ENCODE measurements around the gene SMARCD2.
"Not testable (repeated sequence)": the region's sequence is repeated elsewhere in the genome, so short reads cannot be mapped to it uniquely, and the experiment has no call there.

The SMARCD2 gene

GRCh38 chr17:63842540-63843386 lies at the start of gene SMARCD2:
Gene SMARCD2 (minus strand): TSS chr17:63842685. CDS start chr17:63842674, 11 bp downstream.
- peak; percentile 98 for DNase-seq (ENCODE audit: low spot score)
- in situ Hi-C loops (cut with MboI; ENCODE audit: low sequenced_read_pairs, unreplicated experiment), result no loop called here

GRCh38 chr17:63889026-63889848 lies 46.8 kb upstream of the SMARCD2 start:
- DNase-seq (ENCODE audit: low spot score); in situ Hi-C loops (cut with MboI; ENCODE audit: low sequenced_read_pairs, unreplicated experiment): not testable (repeated sequence)
- peak; percentile 43 for TF ChIP-seq CTCF (IDR thresholded peaks at IDR 0.05; ENCODE audit: borderline replicate concordance, control extremely low read depth, extremely low read depth, insufficient read depth, missing control alignments)

More at GRCh38 chr17:63842540-63843386, at the start of gene SMARCD2:
- TF ChIP-seq CTCF (IDR thresholded peaks at IDR 0.05; ENCODE audit: borderline replicate concordance, control extremely low read depth, extremely low read depth, insufficient read depth, missing control alignments), result no peak

- in situ Hi-C loops (cut with MboI; ENCODE audit: low sequenced_read_pairs, unreplicated experiment); DNase-seq (ENCODE audit: low spot score): not testable (repeated sequence)
These were observed 42.6 kb upstream of the SMARCD2 start for GRCh38 chr17:63885119-63885518.

GRCh38 chr17:63882626-63883126 lies 40.2 kb upstream of the SMARCD2 start:
- in situ Hi-C loops (cut with MboI; ENCODE audit: low sequenced_read_pairs, unreplicated experiment); DNase-seq (ENCODE audit: low spot score): not testable (repeated sequence)

GRCh38 chr17:63881935-63882601 lies 39.6 kb upstream of the SMARCD2 start, which contains the start of gene GH2:
Gene GH2 (minus strand): TSS chr17:63881944. CDS start chr17:63881801, 143 bp downstream.
- in situ Hi-C loops (cut with MboI; ENCODE audit: low sequenced_read_pairs, unreplicated experiment), result no loop called here
- TF ChIP-seq CTCF (IDR thresholded peaks at IDR 0.05; ENCODE audit: borderline replicate concordance, control extremely low read depth, extremely low read depth, insufficient read depth, missing control alignments), result peak; percentile 73
- peak; percentile 86 for DNase-seq (ENCODE audit: low spot score)

- DNase-seq (ENCODE audit: low spot score); in situ Hi-C loops (cut with MboI; ENCODE audit: low sequenced_read_pairs, unreplicated experiment): not testable (repeated sequence)
These were observed 38.9 kb upstream of the SMARCD2 start for GRCh38 chr17:63881337-63881736.

GRCh38 chr17:63880706-63881105 lies 38.2 kb upstream of the SMARCD2 start:
- no peak for TF ChIP-seq CTCF (IDR thresholded peaks at IDR 0.05; ENCODE audit: borderline replicate concordance, control extremely low read depth, extremely low read depth, insufficient read depth, missing control alignments)
- in situ Hi-C loops (cut with MboI; ENCODE audit: low sequenced_read_pairs, unreplicated experiment), result no loop called here
- DNase-seq (ENCODE audit: low spot score), result no peak

GRCh38 chr17:63878413-63878812 lies 35.9 kb upstream of the SMARCD2 start:
- in situ Hi-C loops (cut with MboI; ENCODE audit: low sequenced_read_pairs, unreplicated experiment); DNase-seq (ENCODE audit: low spot score): not testable (repeated sequence)

GRCh38 chr17:63874693-63875092 lies 32.2 kb upstream of the SMARCD2 start:
- in situ Hi-C loops (cut with MboI; ENCODE audit: low sequenced_read_pairs, unreplicated experiment); DNase-seq (ENCODE audit: low spot score): not testable (repeated sequence)

- DNase-seq (ENCODE audit: low spot score); in situ Hi-C loops (cut with MboI; ENCODE audit: low sequenced_read_pairs, unreplicated experiment): not testable (repeated sequence)
These were observed 31.7 kb upstream of the SMARCD2 start for GRCh38 chr17:63874061-63874626.

GRCh38 chr17:63873577-63873976 lies 31.1 kb upstream of the SMARCD2 start, which contains the start of gene CSH2:
Gene CSH2 (minus strand): TSS chr17:63873677. CDS start chr17:63873614, 63 bp downstream.
- DNase-seq (ENCODE audit: low spot score); in situ Hi-C loops (cut with MboI; ENCODE audit: low sequenced_read_pairs, unreplicated experiment): not testable (repeated sequence)
